ENCODE results near the gene MID2. TPM values are rescaled to one million over a fixed set of nuclear protein-coding genes. Genes with fewer than 3 reads are reported as not detected.
"Not testable (repeated sequence)": the region's sequence is repeated elsewhere in the genome, so short reads cannot be mapped to it uniquely, and the experiment has no call there.

Gene MID2
- total RNA-seq, 8 experiments from 2014 or later: 0.87 to 10.6 (median 5.4) TPM

GRCh38 chrX:107851215-107851614 lies 25.5 kb downstream of the MID2 start:
- Histone ChIP-seq H3K27ac (no peak overlapping the region), H3K4me3 (no peak overlapping the region), H3K4me1 (replicated peaks in 1 of 2) (no peaks in the 10 kb centered on the region)
- no peak for ATAC-seq (replicated peaks in 6 of 8)
- in situ Hi-C loops (cut with MboI; ENCODE audit: low pct_unique_long_range_greater_than_20kb in 2 of 9, low sequenced_read_pairs in 9 of 9, unreplicated experiment in 9 of 9): no loop called here
- 50 to 100% (median 69%) methylated on average over 1 to 2 of the region's 2 CpGs; no CpG with 5 or more reads in 7 of the 10 experiments for WGBS, 10 experiments

GRCh38 chrX:107851665-107852064 lies 26.0 kb downstream of the MID2 start:
- 77 to 100% (median 88%) methylated on average over 2 to 7 of the region's 7 CpGs; no CpG with 5 or more reads in 4 of the 10 experiments for WGBS, 10 experiments
- in situ Hi-C loops (cut with MboI; ENCODE audit: low pct_unique_long_range_greater_than_20kb in 2 of 9, low sequenced_read_pairs in 9 of 9, unreplicated experiment in 9 of 9); ATAC-seq (replicated peaks in 6 of 8); H3K4me3 ChIP-seq; H3K4me1 ChIP-seq (replicated peaks in 1 of 2); H3K27ac ChIP-seq: not testable (repeated sequence)

GRCh38 chrX:107856289-107856688 lies 30.6 kb downstream of the MID2 start:
- Histone ChIP-seq H3K4me3 (no peak overlapping the region), H3K4me1 (replicated peaks in 1 of 2) (no peaks in the 10 kb centered on the region), H3K27ac (no peak overlapping the region)
- ATAC-seq (replicated peaks in 6 of 8): no peak
- in situ Hi-C loops (cut with MboI; ENCODE audit: low pct_unique_long_range_greater_than_20kb in 2 of 9, low sequenced_read_pairs in 9 of 9, unreplicated experiment in 9 of 9): no loop called here

GRCh38 chrX:107857041-107857440 lies 31.4 kb downstream of the MID2 start:
- WGBS, 10 experiments: 40% methylated on average over 2 of the region's 5 CpGs; no CpG with 5 or more reads in 9 of the 10 experiments
- H3K4me3 ChIP-seq; H3K4me1 ChIP-seq (replicated peaks in 1 of 2); in situ Hi-C loops (cut with MboI; ENCODE audit: low pct_unique_long_range_greater_than_20kb in 2 of 9, low sequenced_read_pairs in 9 of 9, unreplicated experiment in 9 of 9); ATAC-seq (replicated peaks in 6 of 8); H3K27ac ChIP-seq: not testable (repeated sequence)

GRCh38 chrX:107857837-107858236 lies 32.2 kb downstream of the MID2 start:
- 49 to 100% (median 85%) methylated on average over 1 to 4 of the region's 5 CpGs; no CpG with 5 or more reads in 7 of the 10 experiments for WGBS, 10 experiments

GRCh38 chrX:107861056-107861455 lies 35.4 kb downstream of the MID2 start:
- Histone ChIP-seq H3K4me3 (no peak overlapping the region), H3K4me1 (replicated peaks in 1 of 2) (no peaks in the 10 kb centered on the region), H3K27ac (no peak overlapping the region)
- WGBS, 10 experiments: 54 to 100% (median 83%) methylated on average over 1 to 4 of the region's 4 CpGs; no CpG with 5 or more reads in 3 of the 10 experiments
- in situ Hi-C loops (cut with MboI; ENCODE audit: low pct_unique_long_range_greater_than_20kb in 2 of 9, low sequenced_read_pairs in 9 of 9, unreplicated experiment in 9 of 9): no loop called here
- ATAC-seq (replicated peaks in 6 of 8): no peak

More at GRCh38 chrX:107857837-107858236, 32.2 kb downstream of the MID2 start:
- no peaks in the 10 kb centered on the region for H3K4me1 ChIP-seq (replicated peaks in 1 of 2)
- peak in 1 of 8 experiments; percentile 78 for ATAC-seq (replicated peaks in 6 of 8)
- H3K27ac ChIP-seq: no peak overlapping the region
- H3K4me3 ChIP-seq: no peak overlapping the region
- in situ Hi-C loops (cut with MboI; ENCODE audit: low pct_unique_long_range_greater_than_20kb in 2 of 9, low sequenced_read_pairs in 9 of 9, unreplicated experiment in 9 of 9): no loop called here

- in situ Hi-C loops (cut with MboI; ENCODE audit: low pct_unique_long_range_greater_than_20kb in 2 of 9, low sequenced_read_pairs in 9 of 9, unreplicated experiment in 9 of 9): no loop called here
- no peak for ATAC-seq (replicated peaks in 6 of 8)
- no peak overlapping the region for H3K4me3 ChIP-seq
- H3K27ac ChIP-seq: no peak overlapping the region
- no peaks in the 10 kb centered on the region for H3K4me1 ChIP-seq (replicated peaks in 1 of 2)
- WGBS, 10 experiments: 41 to 65% (median 57%) methylated on average over 1 to 6 of the region's 6 CpGs; no CpG with 5 or more reads in 7 of the 10 experiments
These were observed 45.5 kb downstream of the MID2 start for GRCh38 chrX:107871136-107871535.

GRCh38 chrX:107878106-107878505 lies 52.4 kb downstream of the MID2 start:
- no peak overlapping the region for H3K27ac ChIP-seq
- in situ Hi-C loops (cut with MboI; ENCODE audit: low pct_unique_long_range_greater_than_20kb in 2 of 9, low sequenced_read_pairs in 9 of 9, unreplicated experiment in 9 of 9): loop anchor here in 1 of 9 experiments (25.0 kb wide), 2 partner anchors 91 to 216 kb away; partner anchors contain the start of genes NCBP2L and TSC22D3
- WGBS, 10 experiments: no CpG with 5 or more reads among the region's 5 CpGs
- H3K4me3 ChIP-seq: no peak overlapping the region
- no peaks in the 10 kb centered on the region for H3K4me1 ChIP-seq (replicated peaks in 1 of 2)
- no peak for ATAC-seq (replicated peaks in 6 of 8)

GRCh38 chrX:107880054-107880610 lies 54.5 kb downstream of the MID2 start:
- WGBS, 10 experiments: 48 to 62% (median 60%) methylated on average over 1 to 4 of the region's 5 CpGs; no CpG with 5 or more reads in 7 of the 10 experiments
- in situ Hi-C loops (cut with MboI; ENCODE audit: low pct_unique_long_range_greater_than_20kb in 2 of 9, low sequenced_read_pairs in 9 of 9, unreplicated experiment in 9 of 9): loop anchor here in 1 of 9 experiments (25.0 kb wide), 2 partner anchors 93 to 218 kb away; partner anchors contain the start of genes NCBP2L and TSC22D3
- H3K4me3 ChIP-seq: no peak overlapping the region
- ATAC-seq (replicated peaks in 6 of 8): no peak
- no peaks in the 10 kb centered on the region for H3K4me1 ChIP-seq (replicated peaks in 1 of 2)
- no peak overlapping the region for H3K27ac ChIP-seq

GRCh38 chrX:107894038-107894437 lies 68.4 kb downstream of the MID2 start:
- H3K4me1 ChIP-seq (replicated peaks in 1 of 2): no peaks in the 10 kb centered on the region
- in situ Hi-C loops (cut with MboI; ENCODE audit: low pct_unique_long_range_greater_than_20kb in 2 of 9, low sequenced_read_pairs in 9 of 9, unreplicated experiment in 9 of 9): loop anchor here in 1 of 9 experiments (25.0 kb wide), 2 partner anchors 107 to 232 kb away; partner anchors contain the start of genes NCBP2L and TSC22D3
- no peak overlapping the region for H3K4me3 ChIP-seq
- WGBS, 10 experiments: 0 to 18% (median 14%) methylated on average over 2 to 4 of the region's 4 CpGs; no CpG with 5 or more reads in 7 of the 10 experiments
- peak in 3 of 8 experiments; percentile 45 to 68 (median 52) for ATAC-seq (replicated peaks in 6 of 8)
- H3K27ac ChIP-seq: no peak overlapping the region

- H3K4me3 ChIP-seq: no peak overlapping the region
- in situ Hi-C loops (cut with MboI; ENCODE audit: low pct_unique_long_range_greater_than_20kb in 2 of 9, low sequenced_read_pairs in 9 of 9, unreplicated experiment in 9 of 9): no loop called here
- 47 to 100% (median 73%) methylated on average over 1 to 6 of the region's 6 CpGs; no CpG with 5 or more reads in 7 of the 10 experiments for WGBS, 10 experiments
These were observed 77.1 kb downstream of the MID2 start for GRCh38 chrX:107902721-107903120.

GRCh38 chrX:107905366-107905765 lies 79.7 kb downstream of the MID2 start:
- 17 to 100% (median 78%) methylated on average over 2 to 3 of the region's 3 CpGs; no CpG with 5 or more reads in 6 of the 10 experiments for WGBS, 10 experiments
- no peak overlapping the region for H3K27ac ChIP-seq
- H3K4me1 ChIP-seq (replicated peaks in 1 of 2): no peaks in the 10 kb centered on the region
- ATAC-seq (replicated peaks in 6 of 8): no peak
- no peak overlapping the region for H3K4me3 ChIP-seq
- in situ Hi-C loops (cut with MboI; ENCODE audit: low pct_unique_long_range_greater_than_20kb in 2 of 9, low sequenced_read_pairs in 9 of 9, unreplicated experiment in 9 of 9): no loop called here

More at GRCh38 chrX:107902721-107903120, 77.1 kb downstream of the MID2 start:
- Histone ChIP-seq H3K4me1 (replicated peaks in 1 of 2) (no peaks in the 10 kb centered on the region), H3K27ac (no peak overlapping the region)
- ATAC-seq (replicated peaks in 6 of 8): no peak

GRCh38 chrX:107924136-107924746 lies 98.6 kb downstream of the MID2 start:
- no peak for ATAC-seq (replicated peaks in 6 of 8)
- Histone ChIP-seq H3K27ac (no peak overlapping the region), H3K4me3 (no peak overlapping the region), H3K4me1 (replicated peaks in 1 of 2) (no peaks in the 10 kb centered on the region)
- 63 to 100% (median 97%) methylated on average over 2 to 5 of the region's 7 CpGs; no CpG with 5 or more reads in 7 of the 10 experiments for whole genome bisulfite sequencing, 10 experiments
- in situ Hi-C loops (cut with MboI; ENCODE audit: low pct_unique_long_range_greater_than_20kb in 2 of 9, low sequenced_read_pairs in 9 of 9, unreplicated experiment in 9 of 9): no loop called here

Data from motor neuron (in vitro differentiated cells).